HG03565 (cell line): Measurements from ENCODE around the gene GAL3ST2.

Experiments used
- ATAC-seq: cut with Tn5 transposase; IDR thresholded peaks from one replicate; pipeline ENCODE4 v1.9.1; 2021; ENCODE audit warnings: mild to moderate bottlenecking, moderate library complexity; ENCODE audit not compliant: unreplicated experiment

GAL3ST2 gene

DNA sequence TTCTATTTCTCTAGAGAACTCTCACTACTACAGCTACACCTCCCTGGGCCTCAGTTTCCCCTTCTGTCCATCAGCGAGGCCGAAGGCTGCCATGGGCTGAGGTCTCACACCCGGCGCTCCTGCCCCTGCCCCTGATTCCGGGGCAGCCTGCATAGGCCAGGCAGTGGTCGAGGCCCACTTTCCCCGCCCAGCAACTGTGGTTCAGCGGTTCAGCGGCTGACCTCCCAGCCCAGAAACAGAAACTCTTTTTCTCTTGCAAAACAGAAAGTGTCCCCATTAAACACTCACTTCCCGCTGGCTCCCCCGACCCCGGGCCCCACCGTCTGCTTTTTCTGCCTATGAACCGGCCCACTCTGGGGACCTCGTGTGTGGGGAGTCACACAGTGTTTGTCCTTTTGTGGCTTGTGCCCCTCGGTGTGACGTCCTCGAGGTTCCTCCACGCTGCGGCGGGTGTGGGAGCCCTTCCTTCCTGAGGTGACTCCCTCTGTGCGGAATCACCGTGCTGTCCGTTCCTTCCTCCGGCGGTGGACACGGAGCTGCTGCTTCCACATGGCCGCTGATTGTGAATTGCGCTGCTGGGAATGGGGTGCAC, 66.1 kb downstream of the GAL3ST2 start:
- ATAC-seq: no peak

DNA sequence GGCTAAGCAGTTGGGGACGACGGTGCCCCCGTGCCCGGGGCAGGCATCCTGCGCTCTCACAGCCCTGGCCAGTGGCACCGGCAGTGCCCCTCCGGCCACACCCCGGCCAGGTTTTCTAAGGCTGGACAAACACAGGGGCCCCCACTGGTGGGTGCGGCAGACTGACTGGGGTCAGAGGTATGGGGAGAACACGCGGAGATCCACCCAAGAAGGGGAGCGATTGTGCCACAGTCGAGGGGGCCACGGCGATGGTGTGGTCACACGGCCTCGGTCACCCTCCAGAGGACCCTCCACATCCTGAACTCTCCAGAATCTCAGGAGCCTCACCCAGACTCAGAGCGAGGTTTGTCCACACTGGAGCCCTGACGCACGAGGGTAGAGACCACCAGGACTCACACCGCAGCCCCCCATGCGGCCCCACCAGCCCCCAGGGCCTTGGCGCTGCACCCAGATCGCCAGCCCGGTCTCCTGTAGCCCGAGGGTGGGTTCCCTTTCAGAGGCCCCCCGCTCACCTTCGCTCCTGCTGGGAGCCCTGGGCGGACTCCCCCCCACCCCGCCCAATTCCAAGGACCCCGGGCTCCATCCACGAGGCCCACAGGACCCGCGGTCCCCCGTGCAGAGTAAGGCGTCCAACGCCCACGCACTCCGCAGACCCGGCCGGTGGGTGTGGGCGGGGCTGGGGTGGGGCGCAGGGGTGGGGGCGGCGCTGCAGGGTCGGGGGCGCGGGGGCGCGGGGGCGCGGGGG, 66.9 kb downstream of the GAL3ST2 start:
- ATAC-seq: no peak

DNA sequence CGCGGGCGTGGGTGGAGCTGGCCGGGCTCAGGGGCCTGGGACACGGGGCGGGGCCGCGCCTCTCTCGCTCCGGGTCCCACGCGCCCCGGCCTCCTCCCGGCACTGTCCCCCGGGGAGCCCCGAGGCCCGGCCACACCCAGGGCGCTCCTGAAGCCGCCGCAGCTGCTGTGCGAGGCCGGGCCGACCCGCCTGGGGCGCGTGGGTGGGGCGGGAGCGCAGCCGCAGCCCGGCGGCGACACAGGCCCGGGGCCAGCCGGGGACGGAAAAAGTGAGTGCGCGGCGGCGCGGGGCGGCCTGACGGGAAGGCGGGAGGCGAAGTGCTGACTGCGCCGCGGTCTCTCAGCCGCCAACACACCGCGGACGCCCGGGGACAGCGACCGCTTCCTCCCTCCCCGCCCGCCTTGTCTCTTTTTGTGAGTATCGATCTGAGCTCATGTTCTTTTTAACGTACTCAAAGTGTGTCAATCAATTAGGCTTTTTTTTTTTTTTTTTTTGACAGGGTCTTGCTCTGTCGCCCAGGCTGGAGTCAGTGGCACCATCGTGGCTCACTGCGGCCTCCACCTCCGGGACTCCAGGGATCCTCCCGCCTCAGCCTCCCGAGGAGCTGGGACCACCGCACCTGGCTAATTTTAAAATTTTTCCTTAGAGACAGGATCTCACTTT, 67.6 kb downstream of the GAL3ST2 start:
- ATAC-seq: peak; percentile 58

DNA sequence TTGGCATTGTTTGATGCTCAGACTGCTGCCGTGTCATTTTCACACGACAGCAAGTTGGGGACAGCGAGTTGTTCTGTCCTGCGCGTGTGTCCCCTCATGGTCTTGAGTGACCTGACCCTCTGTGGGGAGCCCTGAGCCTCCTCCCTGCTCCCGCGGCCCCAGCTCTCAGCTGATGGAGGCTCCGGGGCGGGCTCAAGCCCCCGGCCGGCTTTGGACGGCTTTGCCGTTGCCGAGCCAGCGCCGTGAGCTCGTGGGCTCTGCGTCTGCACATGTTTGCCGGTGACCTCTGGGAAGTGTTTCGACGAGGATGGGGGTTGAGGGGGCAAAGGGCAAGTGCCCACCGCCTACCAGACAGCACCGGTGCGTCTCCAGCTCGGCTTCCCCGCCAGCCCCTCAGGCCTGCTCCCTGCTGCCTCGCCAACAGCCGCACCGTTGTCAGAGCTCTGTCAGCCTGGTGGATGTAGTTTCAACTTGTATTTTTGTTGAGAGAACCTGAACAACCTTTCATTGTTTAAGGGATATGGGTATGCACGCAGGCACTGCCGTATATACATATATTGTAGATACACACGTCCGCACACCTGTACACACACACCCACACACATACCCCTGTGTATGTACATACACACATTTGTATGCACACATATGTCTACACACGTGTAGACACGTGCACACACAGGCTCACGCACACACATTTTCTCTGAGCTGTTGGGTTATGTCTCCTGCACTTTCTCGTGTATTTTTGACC, 68.4 kb downstream of the GAL3ST2 start:
- ATAC-seq: no peak

DNA sequence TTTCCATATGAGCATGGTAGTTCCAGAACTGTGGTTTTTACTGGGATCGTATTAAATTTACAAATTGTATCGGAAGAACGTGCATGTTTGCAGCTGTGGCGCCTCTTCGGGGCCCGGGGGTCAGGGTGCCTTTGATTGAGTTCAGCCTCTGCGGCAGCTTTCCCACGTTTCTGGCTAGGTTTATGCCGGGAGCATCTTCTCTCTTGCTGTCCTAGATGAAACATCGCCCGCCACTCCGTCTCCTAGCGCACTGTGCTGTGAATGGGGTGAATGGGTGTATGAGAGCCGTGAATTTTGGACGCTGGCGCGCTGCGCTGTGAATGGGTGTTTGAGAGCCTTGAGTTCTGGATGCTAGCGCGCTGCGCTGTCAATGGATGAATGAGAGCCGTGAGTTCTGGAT, 69.8 kb downstream of the GAL3ST2 start:
- ATAC-seq: no peak

DNA sequence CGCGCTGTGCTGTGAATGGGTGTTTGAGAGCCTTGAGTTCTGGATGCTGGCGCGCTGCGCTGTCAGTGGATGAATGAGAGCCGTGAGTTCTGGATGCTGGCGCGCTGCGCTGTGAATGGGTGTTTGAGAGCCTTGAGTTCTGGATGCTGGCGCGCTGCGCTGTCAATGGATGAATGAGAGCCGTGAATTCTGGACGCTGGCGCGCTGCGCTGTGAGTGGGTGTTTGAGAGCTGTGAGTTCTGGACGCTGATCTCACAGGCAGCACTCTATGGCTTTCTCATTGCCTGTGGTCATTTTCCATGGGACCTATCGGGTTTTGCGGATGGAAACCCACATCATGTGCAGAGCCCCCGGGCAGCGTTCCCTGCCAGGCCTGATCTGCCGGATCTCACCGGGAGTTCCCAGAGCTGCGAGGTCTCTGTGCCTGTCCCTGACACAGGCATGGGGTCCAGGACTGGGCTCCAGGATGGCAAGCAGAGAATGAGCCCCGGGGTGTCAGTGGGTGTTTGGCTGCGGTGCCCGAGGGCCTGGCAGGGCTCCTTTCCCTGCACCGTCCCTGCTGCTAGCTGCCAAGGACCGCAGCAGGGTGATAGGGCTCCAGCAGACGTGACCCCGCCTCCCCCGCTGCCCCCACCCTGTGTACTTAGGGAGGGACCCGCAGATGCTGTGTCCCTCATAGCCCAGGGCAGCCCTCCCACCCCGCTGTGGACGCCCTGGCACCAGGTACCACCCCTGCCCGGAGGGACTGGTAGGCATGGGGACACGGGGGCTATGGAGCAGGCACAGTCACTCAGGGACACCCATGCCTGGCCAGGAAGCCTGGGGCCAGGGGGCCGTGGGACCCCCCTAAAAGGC, 72.4 kb downstream of the GAL3ST2 start:
- no peak for ATAC-seq

DNA sequence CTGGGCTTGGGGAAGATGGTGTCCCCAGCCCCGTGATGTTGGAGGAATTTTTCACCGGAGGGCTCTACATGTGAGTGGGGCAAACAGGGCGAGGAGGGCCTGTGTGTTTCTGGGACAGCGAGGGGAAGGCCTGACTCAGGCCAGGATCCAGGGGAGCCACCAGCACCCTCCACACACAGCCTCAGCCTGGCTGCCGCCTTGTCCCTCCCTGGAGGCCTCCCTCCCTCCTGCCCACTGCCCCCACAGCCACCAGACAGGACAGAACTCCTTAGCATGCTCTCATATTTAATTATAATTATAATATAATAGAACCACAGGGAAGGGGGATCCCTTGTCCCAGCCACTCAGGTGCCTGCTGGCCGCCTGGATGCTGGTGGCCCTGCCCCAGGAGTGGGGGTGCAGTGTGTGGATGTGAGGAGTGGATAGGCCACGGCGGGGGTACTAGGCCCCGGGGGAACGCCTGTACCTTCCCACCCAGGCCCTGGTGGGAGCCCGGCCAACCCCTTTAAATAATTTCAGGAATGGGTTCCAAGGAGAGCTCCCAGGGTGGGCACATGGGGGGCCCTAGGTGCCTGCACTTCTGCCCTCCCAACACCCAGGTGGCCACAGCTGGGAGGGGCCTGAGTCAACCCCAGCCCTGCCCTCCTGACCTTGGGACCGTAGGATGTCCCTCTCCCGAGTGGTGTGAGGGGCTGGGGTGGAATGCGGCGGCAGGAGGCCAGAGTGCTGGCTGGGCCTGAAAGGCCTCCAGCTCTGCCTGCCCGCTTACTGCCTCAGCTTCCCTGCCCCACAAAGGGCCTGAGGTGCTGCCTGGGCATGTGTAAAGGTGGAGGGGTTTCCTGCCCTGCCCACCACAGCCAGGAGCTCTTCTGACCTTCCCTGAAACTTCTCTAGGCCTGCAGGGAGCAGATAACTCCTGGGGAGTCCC, 73.3 kb downstream of the GAL3ST2 start:
- no peak for ATAC-seq

DNA sequence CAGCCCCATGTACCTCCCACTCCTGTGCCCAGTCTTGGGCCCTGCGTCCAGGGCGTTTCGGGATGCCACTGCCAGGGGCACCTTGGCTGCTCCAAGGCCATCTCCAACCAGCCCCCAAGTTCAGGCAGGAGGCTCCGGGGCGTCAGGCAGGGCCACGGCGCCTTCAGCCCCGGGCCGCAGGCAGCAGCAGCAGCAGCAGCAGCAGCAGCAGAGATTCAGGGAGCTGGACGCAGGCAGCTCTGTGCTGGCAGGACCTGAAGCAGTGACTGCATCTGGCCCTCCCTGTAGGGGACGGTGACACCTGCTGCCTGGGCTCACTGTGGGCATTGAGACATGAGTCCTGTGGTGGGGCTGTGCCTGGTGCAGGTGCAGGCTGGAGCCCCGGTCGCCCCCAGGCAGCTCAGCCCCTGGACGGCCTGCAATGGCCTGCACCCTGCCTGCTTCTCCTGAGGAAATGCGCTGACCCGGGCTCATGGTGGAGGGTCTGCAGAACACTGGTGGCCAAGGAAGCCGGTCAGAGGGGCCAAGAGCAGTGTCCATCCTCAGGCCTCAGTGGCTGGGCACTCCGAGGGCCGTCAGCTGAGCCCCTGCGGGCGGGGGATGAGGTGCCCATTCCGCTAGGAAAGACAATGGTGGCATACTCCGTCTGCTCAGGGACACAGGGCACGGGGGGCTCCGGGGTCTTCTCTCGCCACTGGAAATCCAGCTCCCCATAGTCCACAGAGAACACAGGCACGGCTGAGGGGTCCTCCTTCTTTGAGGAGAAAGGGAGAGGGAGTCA, 74.1 kb downstream of the GAL3ST2 start:
- ATAC-seq: no peak

DNA sequence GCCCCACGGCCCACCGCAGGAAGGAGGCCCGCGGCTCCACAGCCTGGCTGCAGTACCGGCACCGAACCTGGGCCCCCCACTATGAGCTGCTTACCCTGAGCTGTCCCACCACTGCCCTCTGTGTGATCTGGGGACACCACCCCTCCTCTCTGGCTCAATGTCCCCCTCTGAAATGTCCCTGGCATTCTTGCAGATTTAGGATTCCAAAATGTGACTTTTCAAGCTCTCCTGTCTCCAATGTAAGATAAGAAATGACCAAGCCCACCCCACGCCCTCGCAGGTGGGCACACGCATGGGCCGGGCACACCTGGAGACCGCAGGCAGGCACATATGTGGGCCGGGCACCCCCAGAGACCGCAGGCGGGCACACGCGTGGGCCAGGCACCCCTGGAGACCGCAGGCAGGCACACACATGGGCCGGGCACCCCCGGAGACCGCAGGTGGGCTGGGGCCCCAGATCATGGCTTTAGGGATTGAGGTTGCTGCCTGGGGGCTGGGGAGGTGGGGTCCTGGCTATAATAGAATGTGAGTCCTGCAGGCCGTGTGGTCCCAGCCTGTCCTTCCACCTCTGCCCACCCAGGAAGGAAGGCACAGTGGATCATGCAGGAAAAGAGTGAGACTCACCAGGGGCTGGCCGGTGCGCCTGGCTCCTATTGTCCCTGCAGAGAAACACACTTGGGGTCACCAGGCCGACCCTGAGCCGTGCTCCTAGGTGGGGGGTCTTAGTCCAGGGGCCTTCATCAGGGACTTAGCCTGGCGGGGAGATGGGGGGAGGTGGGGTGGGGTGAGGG, 74.9 kb downstream of the GAL3ST2 start:
- no peak for ATAC-seq

DNA sequence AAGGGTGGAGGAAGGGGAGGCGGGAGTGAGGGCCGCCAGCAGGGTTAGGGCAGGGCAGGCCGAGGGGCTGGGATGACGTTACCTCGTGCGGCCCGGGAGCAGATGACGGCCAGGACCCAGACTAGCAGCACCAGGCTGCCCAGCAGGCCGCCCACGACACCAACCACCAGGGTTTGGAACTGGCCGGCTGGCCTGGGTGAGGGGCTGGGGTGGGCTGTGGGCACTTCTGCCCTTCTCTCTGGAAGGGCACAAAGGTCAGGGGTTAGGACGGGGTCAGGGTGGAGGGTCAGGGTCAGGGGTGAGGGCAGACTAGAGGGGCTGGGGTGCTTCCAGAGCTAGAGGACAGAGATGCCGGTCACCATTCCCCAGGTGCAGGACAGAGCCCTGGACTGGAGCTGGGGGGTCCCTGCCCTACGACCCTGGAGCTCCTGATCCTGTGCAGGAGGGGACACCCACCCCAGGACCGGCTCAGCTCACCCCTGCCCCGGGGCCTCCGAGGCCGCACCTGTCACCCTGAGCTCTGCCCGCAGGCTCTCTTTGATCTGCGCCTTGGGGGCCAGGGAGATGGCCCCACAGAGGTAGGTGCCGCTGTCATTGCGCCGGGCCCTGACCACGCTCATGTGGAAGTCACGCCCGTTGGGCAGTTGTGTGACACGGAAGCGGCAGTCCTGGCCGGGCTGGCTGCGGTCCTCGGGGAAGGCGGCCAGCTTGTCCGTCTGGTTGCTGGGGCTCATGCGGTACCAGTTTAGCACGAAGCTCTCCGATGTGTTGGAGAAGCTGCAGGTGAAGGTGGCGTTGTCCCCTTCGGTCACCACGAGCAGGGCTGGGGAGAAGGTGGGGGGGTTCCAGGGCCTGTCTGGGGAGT, 75.7 kb downstream of the GAL3ST2 start:
- no peak for ATAC-seq

DNA sequence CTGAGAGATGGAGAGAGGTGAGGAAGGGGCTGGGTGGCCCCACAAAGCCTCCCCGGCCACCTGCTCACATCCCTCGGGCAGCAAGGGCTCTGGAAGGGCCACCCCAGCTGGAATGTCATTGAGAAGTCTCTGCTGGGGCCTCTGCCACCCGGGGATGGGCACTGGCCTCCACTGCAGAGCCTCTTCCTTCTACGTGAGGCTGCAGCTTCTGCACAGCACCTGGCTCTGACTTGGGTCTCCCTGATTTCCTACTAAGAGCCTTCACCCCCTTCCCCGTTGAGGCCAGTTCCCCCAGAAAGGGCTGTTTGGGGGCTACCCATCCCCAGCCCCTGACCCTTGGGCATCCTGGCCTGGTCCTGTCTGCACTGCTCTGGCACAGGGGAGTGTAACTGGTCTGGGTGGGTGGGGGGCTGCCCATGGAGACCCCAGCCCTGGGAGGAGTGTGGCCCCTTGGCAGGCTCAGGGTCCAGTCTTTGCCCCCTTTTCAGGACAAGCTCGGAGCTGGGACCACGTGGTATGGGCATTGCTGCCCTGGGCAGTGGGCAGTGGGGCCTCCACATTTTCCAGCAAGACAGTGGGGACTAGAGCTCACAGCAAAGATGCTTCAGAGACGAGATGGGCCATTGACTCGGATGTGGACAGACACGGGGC, 76.5 kb downstream of the GAL3ST2 start:
- ATAC-seq: no peak
